Ishikawa (cell line): ENCODE measurements around the gene DDIAS.

Source experiments
- CEBPB ChIP-seq: IDR thresholded peaks from 2 replicates; pipeline ENCODE4 v1.6.1; 2012
- CREB1 ChIP-seq: IDR thresholded peaks from 2 replicates; pipeline ENCODE4 v1.6.1; 2012; ENCODE audit warnings: low read depth
- EGR1 ChIP-seq: IDR thresholded peaks from 2 replicates; pipeline ENCODE4 v1.6.1; 2012
- EP300 ChIP-seq: IDR thresholded peaks from 2 replicates; pipeline ENCODE4 v1.6.1; 2012; ENCODE audit warnings: borderline replicate concordance
- FOXM1 ChIP-seq: IDR thresholded peaks from 2 replicates; pipeline ENCODE4 v1.6.1; 2012; ENCODE audit warnings: low read depth, borderline replicate concordance
- MAX ChIP-seq: IDR thresholded peaks from 2 replicates; pipeline ENCODE4 v1.6.1; 2012
- NFIC ChIP-seq: IDR thresholded peaks from 2 replicates; pipeline ENCODE4 v1.6.1; 2012
- RAD21 ChIP-seq: IDR thresholded peaks from 2 replicates; pipeline ENCODE4 v1.6.1; 2012; ENCODE audit warnings: low read depth
- REST ChIP-seq: IDR thresholded peaks from 2 replicates; pipeline ENCODE4 v1.6.1; 2012; ENCODE audit warnings: low read depth, mild to moderate bottlenecking
- TAF1 ChIP-seq: IDR thresholded peaks from 2 replicates; pipeline ENCODE4 v1.6.1; 2012; ENCODE audit warnings: low read depth, mild to moderate bottlenecking
- TCF12 ChIP-seq: IDR thresholded peaks from 2 replicates; pipeline ENCODE4 v1.6.1; 2012; ENCODE audit warnings: low read depth
- TEAD4 ChIP-seq: IDR thresholded peaks from 2 replicates; pipeline ENCODE4 v1.6.1; 2012
- USF1 ChIP-seq: IDR thresholded peaks from 2 replicates; pipeline ENCODE4 v1.6.1; 2012
- YY1 ChIP-seq: IDR thresholded peaks from 2 replicates; pipeline ENCODE4 v1.6.1; 2012; ENCODE audit warnings: low read depth
- ZBTB7A ChIP-seq: IDR thresholded peaks from 2 replicates; pipeline ENCODE4 v1.6.1; 2012; ENCODE audit warnings: low read depth

Gene DDIAS

GRCh38 chr11:82901165-82901921 is at the start of gene DDIAS:
DDIAS (plus strand) TSS chr11:82901736; CDS start chr11:82914739, 13,003 bp downstream.
- TF ChIP-seq TAF1 (peak; percentile 72), YY1 (peak; percentile 34; the same call in 1 of the 2 replicates), CEBPB (no peak), CREB1 (no peak), RAD21 (no peak), MAX (peak; percentile 93)

GRCh38 chr11:82854242-82854641 is 47.3 kb upstream of the DDIAS start:
- TF ChIP-seq EP300 (no peak), NFIC (no peak), TCF12 (no peak), CEBPB (no peak), REST (no peak), MAX (no peak), FOXM1 (no peak), TEAD4 (no peak), YY1 (no peak)

GRCh38 chr11:82855616-82856015 is 45.9 kb upstream of the DDIAS start:
- no peak for TF ChIP-seq TEAD4
- no peak for TF ChIP-seq FOXM1
- no peak for TF ChIP-seq TCF12
- TF ChIP-seq REST: no peak
- TF ChIP-seq RAD21: no peak
- no peak for TF ChIP-seq MAX
- TF ChIP-seq ZBTB7A: no peak
- TF ChIP-seq YY1: no peak

GRCh38 chr11:82857145-82857544 is 44.4 kb upstream of the DDIAS start:
- TF ChIP-seq CREB1 (no peak), NFIC (no peak), FOXM1 (no peak), TEAD4 (no peak), RAD21 (no peak), YY1 (no peak), REST (no peak), MAX (no peak), TCF12 (no peak), ZBTB7A (no peak), CEBPB (no peak), USF1 (no peak), TAF1 (no peak)

GRCh38 chr11:82858133-82858532 is 43.4 kb upstream of the DDIAS start:
- TF ChIP-seq YY1 (no peak), MAX (no peak), ZBTB7A (no peak), EP300 (no peak), REST (no peak), RAD21 (no peak), TEAD4 (no peak), EGR1 (no peak), USF1 (no peak), FOXM1 (no peak), CEBPB (no peak), NFIC (no peak), TCF12 (no peak), TAF1 (no peak), CREB1 (no peak)
